ENCODE data around the gene EAF2. TPM values are rescaled to one million over a fixed set of nuclear protein-coding genes. Genes with fewer than 3 reads are reported as not detected.

The EAF2 gene
- total and polyA plus RNA-seq, 2 donors (not counting 1 experiment from before 2014, with no cell fraction given): 31.1 to 161 TPM

DNA sequence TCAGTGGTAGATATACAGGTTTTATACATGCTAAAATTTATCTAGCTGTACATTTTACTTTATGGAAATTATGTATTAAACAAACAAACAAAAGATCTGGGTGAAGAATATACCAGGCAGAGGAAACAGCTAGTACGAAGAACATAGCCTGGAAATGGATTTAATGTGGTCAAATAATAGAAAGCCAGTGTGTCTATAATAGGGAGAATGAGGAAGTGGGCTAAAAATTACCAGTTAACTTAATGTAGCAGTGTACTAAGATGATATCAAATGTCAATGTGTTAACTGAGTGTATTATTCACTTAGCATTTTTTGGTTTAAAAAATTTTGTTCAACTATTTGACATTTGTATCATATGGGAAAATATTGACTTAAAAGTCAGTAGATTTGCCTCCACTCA, 36.4 kb downstream of the EAF2 start:
- POLR2A ChIA-PET: no interaction called here
- Histone ChIP-seq H2AFZ (ENCODE audit: insufficient read depth, low read depth, low read length, poor library complexity, severe bottlenecking) (no peak overlapping the region), H3K4me2 (replicated peaks; ENCODE audit: low read depth, low read length, poor library complexity, severe bottlenecking) (no peak overlapping the region), H3K4me1 (ENCODE audit: control insufficient read depth in 2 of 2, insufficient read depth in 2 of 2, low read length in 2 of 2) (peaks cover 6 to 28% of the 10 kb centered on the region in 2 donors), H3K79me2 (ENCODE audit: control insufficient read depth, insufficient read depth, low read length) (peaks cover 28% of the 10 kb centered on the region), H3K27me3 (replicated peaks in 1 of 4; ENCODE audit: control extremely low read depth in 1 of 4, control insufficient read depth in 3 of 4, insufficient read depth in 4 of 4, low read length in 3 of 4) (no peaks in the 10 kb centered on the region), H3K4me3 (ENCODE audit: control extremely low read depth in 1 of 5, extremely low read depth in 1 of 5, insufficient read depth in 1 of 5, low read depth in 2 of 5, low read length in 4 of 5) (no peak overlapping the region), H3K36me3 (replicated peaks in 1 of 2; ENCODE audit: control extremely low read depth in 1 of 2, control insufficient read depth in 1 of 2, extremely low read depth in 1 of 2, insufficient read depth in 2 of 2, low read length in 1 of 2) (peaks cover 5 to 40% of the 10 kb centered on the region in 2 experiments), H3K9ac (ENCODE audit: low read length) (no peak overlapping the region), H3K27ac (ENCODE audit: low read length in 2 of 2) (no peak overlapping the region), H4K20me1 (ENCODE audit: control insufficient read depth, insufficient read depth, low read length, poor library complexity, severe bottlenecking) (peaks cover 5% of the 10 kb centered on the region), H3K9me3 (ENCODE audit: control extremely low read depth in 1 of 3, control insufficient read depth in 2 of 3, insufficient read depth in 1 of 3, low read length in 2 of 3) (peaks cover 0 to 1% (median 0%) of the 10 kb centered on the region in 3 donors)
- intact Hi-C loops (cut with micrococcal nuclease): loop anchor here (5.0 kb wide), 1 partner anchor 131 kb away; no protein-coding TSS in a partner anchor
- 0% methylated on average over 1 of the region's 1 CpG for WGBS (ENCODE audit: insufficient coverage)
- no peaks in the 10 kb centered on the region for H3K9me3 Mint-ChIP-seq (ENCODE audit: insufficient read depth)
- CTCF ChIA-PET: no interaction called here
- H3K4me3 Mint-ChIP-seq: no peak overlapping the region
- TF ChIP-seq EZH2 (IDR thresholded peaks at IDR 0.05; ENCODE audit: borderline replicate concordance, insufficient read depth, low read depth, low read length, poor library complexity, severe bottlenecking): no peak
- TF ChIP-seq, protein P1, sequence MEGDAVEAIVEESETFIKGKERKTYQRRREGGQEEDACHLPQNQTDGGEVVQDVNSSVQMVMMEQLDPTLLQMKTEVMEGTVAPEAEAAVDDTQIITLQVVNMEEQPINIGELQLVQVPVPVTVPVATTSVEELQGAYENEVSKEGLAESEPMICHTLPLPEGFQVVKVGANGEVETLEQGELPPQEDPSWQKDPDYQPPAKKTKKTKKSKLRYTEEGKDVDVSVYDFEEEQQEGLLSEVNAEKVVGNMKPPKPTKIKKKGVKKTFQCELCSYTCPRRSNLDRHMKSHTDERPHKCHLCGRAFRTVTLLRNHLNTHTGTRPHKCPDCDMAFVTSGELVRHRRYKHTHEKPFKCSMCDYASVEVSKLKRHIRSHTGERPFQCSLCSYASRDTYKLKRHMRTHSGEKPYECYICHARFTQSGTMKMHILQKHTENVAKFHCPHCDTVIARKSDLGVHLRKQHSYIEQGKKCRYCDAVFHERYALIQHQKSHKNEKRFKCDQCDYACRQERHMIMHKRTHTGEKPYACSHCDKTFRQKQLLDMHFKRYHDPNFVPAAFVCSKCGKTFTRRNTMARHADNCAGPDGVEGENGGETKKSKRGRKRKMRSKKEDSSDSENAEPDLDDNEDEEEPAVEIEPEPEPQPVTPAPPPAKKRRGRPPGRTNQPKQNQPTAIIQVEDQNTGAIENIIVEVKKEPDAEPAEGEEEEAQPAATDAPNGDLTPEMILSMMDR (IDR thresholded peaks at IDR 0.05): no peak
- H3K4me1 Mint-ChIP-seq: peaks cover 43% of the 10 kb centered on the region
- peak; percentile 11 for DNase-seq
- H3K27me3 Mint-ChIP-seq: no peaks in the 10 kb centered on the region
- peak; percentile 41 for ATAC-seq (ENCODE audit: low read depth)
- peak overlapping the region; percentile 16 for H3K27ac Mint-ChIP-seq

DNA sequence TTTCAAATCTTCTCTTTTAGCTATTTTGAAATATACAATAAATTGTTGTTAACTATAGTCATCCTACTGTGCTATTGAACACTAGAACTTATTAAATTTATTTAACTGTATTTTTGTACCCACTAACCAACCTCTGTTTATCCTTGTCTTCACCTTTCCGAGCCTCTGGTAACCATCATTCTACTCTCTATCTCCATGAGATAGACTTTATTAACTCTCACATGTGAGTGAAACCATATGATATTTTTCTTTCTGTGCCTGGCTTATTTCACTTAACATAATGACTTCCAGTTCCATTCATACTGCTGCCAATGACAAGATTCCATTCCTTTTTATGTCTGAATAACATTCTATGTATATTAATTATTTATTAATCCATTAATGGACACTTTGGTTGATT, 43.4 kb downstream of the EAF2 start:
- intact Hi-C loops (cut with micrococcal nuclease): no loop called here
- ATAC-seq (ENCODE audit: low read depth): no peak
- peaks cover 21% of the 10 kb centered on the region for H3K79me2 ChIP-seq (ENCODE audit: control insufficient read depth, insufficient read depth, low read length)
- ChIA-PET POLR2A (no interaction called here), CTCF (no interaction called here)
- TF ChIP-seq, protein P1 (IDR thresholded peaks at IDR 0.05): no peak
- no peak for TF ChIP-seq EZH2 (IDR thresholded peaks at IDR 0.05; ENCODE audit: borderline replicate concordance, insufficient read depth, low read depth, low read length, poor library complexity, severe bottlenecking)
- no peaks in the 10 kb centered on the region for H3K4me1 ChIP-seq (ENCODE audit: control insufficient read depth in 2 of 2, insufficient read depth in 2 of 2, low read length in 2 of 2)
- no peak for DNase-seq
- Mint-ChIP-seq H3K4me3 (no peak overlapping the region), H3K27me3 (no peaks in the 10 kb centered on the region), H3K27ac (peak overlapping the region; percentile 82), H3K9me3 (ENCODE audit: insufficient read depth) (no peaks in the 10 kb centered on the region), H3K4me1 (peaks cover 14% of the 10 kb centered on the region)
- no peak overlapping the region for H3K9ac ChIP-seq (ENCODE audit: low read length)
- peaks cover 12% of the 10 kb centered on the region for H4K20me1 ChIP-seq (ENCODE audit: control insufficient read depth, insufficient read depth, low read length, poor library complexity, severe bottlenecking)
- WGBS (ENCODE audit: insufficient coverage): no CpG with 5 or more reads among the region's 1 CpG
- no peak overlapping the region for H3K4me2 ChIP-seq (replicated peaks; ENCODE audit: low read depth, low read length, poor library complexity, severe bottlenecking)
- H3K27me3 ChIP-seq (replicated peaks in 1 of 4; ENCODE audit: control extremely low read depth in 1 of 4, control insufficient read depth in 3 of 4, insufficient read depth in 4 of 4, low read length in 3 of 4): no peaks in the 10 kb centered on the region
- peaks cover 4 to 18% of the 10 kb centered on the region in 2 experiments for H3K36me3 ChIP-seq (replicated peaks in 1 of 2; ENCODE audit: control extremely low read depth in 1 of 2, control insufficient read depth in 1 of 2, extremely low read depth in 1 of 2, insufficient read depth in 2 of 2, low read length in 1 of 2)
- no peak overlapping the region for H3K4me3 ChIP-seq (ENCODE audit: control extremely low read depth in 1 of 5, extremely low read depth in 1 of 5, insufficient read depth in 1 of 5, low read depth in 2 of 5, low read length in 4 of 5)
- no peak overlapping the region for H2AFZ ChIP-seq (ENCODE audit: insufficient read depth, low read depth, low read length, poor library complexity, severe bottlenecking)
- H3K9me3 ChIP-seq (ENCODE audit: control extremely low read depth in 1 of 3, control insufficient read depth in 2 of 3, insufficient read depth in 1 of 3, low read length in 2 of 3): no peaks in the 10 kb centered on the region
- no peak overlapping the region for H3K27ac ChIP-seq (ENCODE audit: low read length in 2 of 2)

Measured in B cell (primary cell).